ENCODE measurements around the gene TWSG1. TPM values are rescaled to one million over a fixed set of nuclear protein-coding genes. Genes with fewer than 3 reads are reported as not detected.
"Not testable (repeated sequence)": the region's sequence is repeated elsewhere in the genome, so short reads cannot be mapped to it uniquely, and the experiment has no call there.

The TWSG1 gene
- total RNA-seq, 1 donor from 2014 or later, result 4.8 TPM

DNA sequence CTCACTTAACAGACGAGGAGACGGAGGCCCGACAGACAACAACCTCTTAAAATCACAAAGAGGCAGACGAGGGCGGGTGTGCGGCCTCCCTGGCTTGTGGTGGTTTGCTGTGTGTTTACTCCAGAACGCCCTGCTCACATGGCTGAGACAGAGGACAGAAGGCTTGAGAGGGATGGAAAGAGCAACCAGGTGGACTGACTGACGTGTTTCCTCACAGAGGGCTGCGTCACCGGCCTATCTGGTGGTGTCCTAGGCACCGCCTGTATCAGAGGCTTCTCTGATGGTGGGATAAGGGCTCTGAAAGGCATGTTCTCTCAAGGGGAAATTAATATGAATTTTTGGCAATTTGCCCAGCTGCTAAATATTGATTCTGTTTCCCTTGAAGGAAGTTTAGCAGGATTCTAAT, 93.7 kb downstream of the TWSG1 start:
- H3K27me3 Mint-ChIP-seq, result no peaks in the 10 kb centered on the region
- H3K27ac Mint-ChIP-seq, result no peak overlapping the region
- ATAC-seq (ENCODE audit: low read depth) (no peak), DNase-seq (no peak)
- TF ChIP-seq, protein P1, sequence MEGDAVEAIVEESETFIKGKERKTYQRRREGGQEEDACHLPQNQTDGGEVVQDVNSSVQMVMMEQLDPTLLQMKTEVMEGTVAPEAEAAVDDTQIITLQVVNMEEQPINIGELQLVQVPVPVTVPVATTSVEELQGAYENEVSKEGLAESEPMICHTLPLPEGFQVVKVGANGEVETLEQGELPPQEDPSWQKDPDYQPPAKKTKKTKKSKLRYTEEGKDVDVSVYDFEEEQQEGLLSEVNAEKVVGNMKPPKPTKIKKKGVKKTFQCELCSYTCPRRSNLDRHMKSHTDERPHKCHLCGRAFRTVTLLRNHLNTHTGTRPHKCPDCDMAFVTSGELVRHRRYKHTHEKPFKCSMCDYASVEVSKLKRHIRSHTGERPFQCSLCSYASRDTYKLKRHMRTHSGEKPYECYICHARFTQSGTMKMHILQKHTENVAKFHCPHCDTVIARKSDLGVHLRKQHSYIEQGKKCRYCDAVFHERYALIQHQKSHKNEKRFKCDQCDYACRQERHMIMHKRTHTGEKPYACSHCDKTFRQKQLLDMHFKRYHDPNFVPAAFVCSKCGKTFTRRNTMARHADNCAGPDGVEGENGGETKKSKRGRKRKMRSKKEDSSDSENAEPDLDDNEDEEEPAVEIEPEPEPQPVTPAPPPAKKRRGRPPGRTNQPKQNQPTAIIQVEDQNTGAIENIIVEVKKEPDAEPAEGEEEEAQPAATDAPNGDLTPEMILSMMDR (IDR thresholded peaks at IDR 0.05), result no peak
- H3K36me3 Mint-ChIP-seq (ENCODE audit: low read depth), result no peaks in the 10 kb centered on the region
- peaks cover 2% of the 10 kb centered on the region for H3K4me1 Mint-ChIP-seq
- H3K4me3 Mint-ChIP-seq, result no peak overlapping the region
- intact Hi-C loops (cut with micrococcal nuclease), result no loop called here
- H3K9me3 Mint-ChIP-seq, result no peaks in the 10 kb centered on the region
- POLR2A ChIA-PET, result no interaction called here
- CTCF ChIA-PET, result no interaction called here

DNA sequence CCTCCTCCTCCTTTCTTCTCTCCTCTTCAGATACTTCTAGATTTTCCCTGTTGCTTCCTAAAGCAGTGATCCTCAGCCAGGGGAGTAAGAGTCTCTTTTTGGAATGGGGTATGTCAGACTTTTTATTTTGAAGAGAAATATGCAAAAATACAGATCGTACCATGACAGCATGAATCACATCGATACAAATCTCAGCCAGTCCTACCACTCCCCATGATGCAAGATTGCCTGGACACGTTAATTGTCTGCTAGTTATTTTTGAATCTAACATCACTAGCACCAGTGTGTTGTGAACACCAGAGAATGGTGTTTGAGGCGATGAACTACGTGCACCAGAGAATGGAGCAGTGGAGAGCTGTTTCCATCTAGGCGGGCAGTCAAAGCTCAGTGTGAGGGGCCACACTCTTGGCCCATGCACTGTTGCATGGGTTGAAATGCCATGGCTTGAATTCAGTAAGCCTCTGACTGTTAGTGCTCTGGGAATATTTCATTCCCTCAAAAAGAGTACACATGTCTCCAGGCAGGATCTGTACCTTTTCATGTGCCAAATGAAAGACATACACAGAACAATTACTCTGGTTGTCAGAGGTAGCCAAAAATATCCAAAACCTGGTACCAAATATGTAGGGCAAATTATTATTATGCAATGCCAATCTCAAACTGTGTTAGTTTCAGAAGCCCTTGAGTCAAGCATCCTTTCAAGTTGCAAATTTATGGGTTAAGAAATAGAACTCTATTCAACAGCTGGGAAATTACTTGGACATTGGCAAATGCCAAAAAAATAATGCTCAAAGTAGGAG, 94.5 kb downstream of the TWSG1 start:
- intact Hi-C loops (cut with micrococcal nuclease), result no loop called here
- CTCF ChIA-PET, result no interaction called here
- Mint-ChIP-seq H3K27ac (no peak overlapping the region), H3K9me3 (no peaks in the 10 kb centered on the region), H3K4me1 (peaks cover 10% of the 10 kb centered on the region), H3K36me3 (ENCODE audit: low read depth) (no peaks in the 10 kb centered on the region), H3K27me3 (no peaks in the 10 kb centered on the region), H3K4me3 (no peak overlapping the region)
- POLR2A ChIA-PET, result no interaction called here
- ATAC-seq (ENCODE audit: low read depth), result no peak
- TF ChIP-seq, protein P1 (IDR thresholded peaks at IDR 0.05), result no peak
- DNase-seq, result no peak

DNA sequence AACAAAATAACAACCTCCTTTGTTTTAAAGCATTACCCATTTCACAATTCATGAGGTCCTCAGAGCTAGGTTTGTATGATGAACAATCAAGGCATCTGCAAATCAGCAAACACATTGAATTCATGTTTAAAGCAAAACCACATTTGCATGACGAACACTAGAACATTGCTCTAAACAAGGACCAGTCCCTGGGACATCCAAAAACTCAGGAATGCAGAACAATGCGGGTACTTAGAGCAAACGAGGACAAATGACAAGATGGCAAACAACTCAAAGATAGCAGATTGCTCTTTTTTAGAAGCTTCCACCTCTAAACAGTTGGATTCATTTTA, 95.1 kb downstream of the TWSG1 start:
- H3K9me3 Mint-ChIP-seq, result no peaks in the 10 kb centered on the region
- CTCF ChIA-PET, result no interaction called here
- ATAC-seq (ENCODE audit: low read depth) (no peak), DNase-seq (no peak)
- intact Hi-C loops (cut with micrococcal nuclease), result no loop called here
- POLR2A ChIA-PET, result no interaction called here
- H3K4me1 Mint-ChIP-seq, result peaks cover 13% of the 10 kb centered on the region
- no peaks in the 10 kb centered on the region for H3K36me3 Mint-ChIP-seq (ENCODE audit: low read depth)
- TF ChIP-seq, protein P1 (IDR thresholded peaks at IDR 0.05), result no peak
- H3K27me3 Mint-ChIP-seq, result no peaks in the 10 kb centered on the region
- H3K27ac Mint-ChIP-seq, result no peak overlapping the region
- no peak overlapping the region for H3K4me3 Mint-ChIP-seq

DNA sequence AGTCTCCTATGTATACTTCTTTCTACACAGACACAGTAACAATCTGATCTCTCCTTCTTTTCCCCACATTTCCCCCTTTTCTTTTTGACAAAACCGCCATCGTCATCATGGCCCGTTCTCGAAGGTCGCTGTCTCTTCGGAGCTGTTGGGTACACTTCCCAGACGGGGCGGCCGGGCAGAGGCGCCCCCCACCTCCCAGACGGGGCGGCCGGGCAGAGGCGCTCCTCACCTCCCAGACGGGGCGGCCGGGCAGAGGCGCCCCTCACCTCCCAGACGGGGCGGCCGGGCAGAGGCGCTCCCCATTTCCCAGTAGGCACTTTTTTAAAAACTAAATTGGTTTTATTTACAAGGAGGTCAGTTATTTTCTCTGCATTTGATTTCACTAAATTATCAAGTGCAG, 95.7 kb downstream of the TWSG1 start:
- H3K36me3 Mint-ChIP-seq (ENCODE audit: low read depth); H3K4me3 Mint-ChIP-seq; H3K27me3 Mint-ChIP-seq; CTCF ChIA-PET; POLR2A ChIA-PET; H3K27ac Mint-ChIP-seq; DNase-seq; intact Hi-C loops (cut with micrococcal nuclease); H3K9me3 Mint-ChIP-seq; ATAC-seq (ENCODE audit: low read depth): not testable (repeated sequence)
- H3K4me1 Mint-ChIP-seq, result peaks cover 13% of the 10 kb centered on the region

DNA sequence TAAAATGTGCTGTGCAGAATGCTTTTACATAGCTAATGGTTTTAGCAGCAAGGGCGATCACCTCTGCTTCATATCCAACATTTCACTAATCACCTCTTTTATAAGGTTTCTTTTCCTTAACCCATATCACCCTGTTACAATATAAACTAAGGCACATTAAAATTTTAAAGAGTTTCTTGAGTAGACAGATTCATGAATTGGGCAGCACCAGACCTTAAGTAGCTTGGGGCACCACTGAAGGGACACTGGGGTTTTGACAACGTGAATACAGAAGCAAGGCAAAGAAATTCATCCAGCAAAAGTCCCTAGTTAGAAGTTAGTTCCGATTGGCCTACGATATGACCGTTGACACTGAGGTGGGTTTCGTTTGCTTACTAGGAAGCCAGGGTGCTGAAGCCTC, 96.7 kb downstream of the TWSG1 start:
- CTCF ChIA-PET, result no interaction called here
- DNase-seq (no peak), ATAC-seq (ENCODE audit: low read depth) (no peak)
- H3K4me1 Mint-ChIP-seq, result peaks cover 13% of the 10 kb centered on the region
- intact Hi-C loops (cut with micrococcal nuclease), result no loop called here
- H3K4me3 Mint-ChIP-seq, result no peak overlapping the region
- POLR2A ChIA-PET, result interaction anchor here (0.7 kb wide), 1 partner anchor 253 kb away, joined by 3 read pairs; no protein-coding TSS in a partner anchor
- TF ChIP-seq, protein P1 (IDR thresholded peaks at IDR 0.05), result no peak
- no peaks in the 10 kb centered on the region for H3K9me3 Mint-ChIP-seq
- H3K27me3 Mint-ChIP-seq, result no peaks in the 10 kb centered on the region
- no peaks in the 10 kb centered on the region for H3K36me3 Mint-ChIP-seq (ENCODE audit: low read depth)
- H3K27ac Mint-ChIP-seq, result no peak overlapping the region

DNA sequence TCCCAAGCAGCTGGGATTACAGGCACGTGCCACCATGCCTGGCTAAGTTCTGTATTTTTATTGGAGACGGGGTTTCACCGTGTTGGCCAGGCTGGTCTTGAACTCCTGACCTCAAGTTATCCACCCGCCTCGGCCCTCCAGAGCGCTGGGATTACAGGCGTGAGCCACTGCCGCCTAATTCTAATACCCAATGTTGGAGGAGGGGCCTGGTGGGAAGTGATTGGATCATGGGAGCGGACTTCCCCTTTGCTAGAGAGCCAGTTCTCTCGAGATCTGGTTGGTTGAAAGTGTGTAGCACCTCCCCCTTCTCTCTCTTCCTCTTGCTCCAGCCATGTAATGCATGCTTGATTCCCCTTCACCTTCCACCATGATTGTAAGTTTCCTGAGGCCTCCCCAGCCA, 98.5 kb downstream of the TWSG1 start:
- DNase-seq; CTCF ChIA-PET; H3K27ac Mint-ChIP-seq; H3K9me3 Mint-ChIP-seq; POLR2A ChIA-PET; intact Hi-C loops (cut with micrococcal nuclease); H3K4me3 Mint-ChIP-seq; H3K36me3 Mint-ChIP-seq (ENCODE audit: low read depth); H3K27me3 Mint-ChIP-seq; ATAC-seq (ENCODE audit: low read depth): not testable (repeated sequence)
- peaks cover 13% of the 10 kb centered on the region for H3K4me1 Mint-ChIP-seq

Data from activated B cell treated with CpG ODN at 0.5 μM for 24 hours (primary cell).